Lower leg skin (tissue), 4 donors: Measurements from ENCODE around the gene SLC25A48. TPM values are rescaled to one million over a fixed set of nuclear protein-coding genes. Genes with fewer than 3 reads are reported as not detected.

Experiments
- DNase-seq, 2 donors: peaks; one replicate each; pipeline ENCODE4 v3.0.0-alpha.2; 2019; ENCODE audit warnings: low spot score in 2 of 2
- H3K4me3 ChIP-seq: fragments of 200-600 bp; sonication (generic); 2 replicates; pipeline ENCODE4 v1.5.1; 2017; ENCODE audit warnings: mild to moderate bottlenecking, low read depth; ENCODE audit not compliant: poor library complexity, severe bottlenecking
- CTCF ChIP-seq, 3 donors: fragments of 450-650 bp; IDR thresholded peaks; one replicate each; pipeline ENCODE4 v1.5.1; 2016; ENCODE audit warnings: antibody characterized with exemption in 3 of 3, mild to moderate bottlenecking in 3 of 3, moderate library complexity in 2 of 3
- POLR2A ChIP-seq, 2 donors: fragments of 450-650 bp; IDR thresholded peaks; one replicate each; pipeline ENCODE4 v1.6.1; 2016 to 2017; ENCODE audit warnings: antibody characterized with exemption in 2 of 2, mild to moderate bottlenecking in 1 of 2, moderate library complexity in 1 of 2
- WGBS, 2 donors: methylation state at CpG; one replicate each; pipeline ENCODE4 v1.1.5; 2018; 5-methylcytosine and 5-hydroxymethylcytosine counted together
- intact Hi-C: fragments of 100-400 bp; cut with DNase I; formaldehyde crosslinking; loops from one replicate; pipeline ENCODE4 v1.15.0; 2023; ENCODE audit warnings: low total_unique reads
- total RNA-seq, 4 donors: library from RNA; depleted of rRNA; stranded (reverse); fragments of >200 nt; gene quantifications; one replicate each; pipeline ENCODE4 v1.1.0, GENCODE V29; 2016

The SLC25A48 gene
- total RNA-seq, 4 donors from 2014 or later = 0.80 to 7.6 (median 1.7) TPM

DNA sequence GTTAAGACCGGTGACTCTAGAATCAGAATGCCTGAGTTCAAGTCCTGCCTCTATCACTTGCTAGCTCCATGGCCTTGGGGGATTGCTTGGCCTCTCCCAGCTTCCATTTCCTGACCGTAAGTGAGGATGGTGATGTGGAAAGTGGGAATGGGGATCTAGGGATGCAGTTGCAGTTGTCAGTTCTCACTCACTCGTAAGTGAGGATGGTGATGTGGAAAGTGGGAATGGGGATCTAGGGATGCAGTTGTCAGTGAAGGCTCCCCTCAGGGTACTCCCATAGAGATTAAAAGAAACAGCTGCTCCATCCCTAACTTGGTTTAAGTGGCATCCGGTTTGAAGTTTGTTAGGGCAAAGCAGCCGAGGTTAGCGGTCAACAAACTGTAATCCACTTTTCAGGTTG lies 64.2 kb downstream of the SLC25A48 start:
- DNase-seq = no peak
- WGBS, 2 donors = 87 to 93% methylated on average over 6 of the region's 6 CpGs
- no peak for TF ChIP-seq CTCF (IDR thresholded peaks at IDR 0.05)
- intact Hi-C loops = no loop called here
- no peak overlapping the region for H3K4me3 ChIP-seq

- TF ChIP-seq CTCF (IDR thresholded peaks at IDR 0.05) (no peak), POLR2A (IDR thresholded peaks at IDR 0.05) (no peak)
- DNase-seq = no peak
- WGBS, 2 donors = 59 to 67% methylated on average over 3 of the region's 3 CpGs
- intact Hi-C loops = no loop called here
- no peak overlapping the region for H3K4me3 ChIP-seq
These were observed 65.8 kb downstream of the SLC25A48 start for GRCh38 chr5:135900276-135900675.

DNA sequence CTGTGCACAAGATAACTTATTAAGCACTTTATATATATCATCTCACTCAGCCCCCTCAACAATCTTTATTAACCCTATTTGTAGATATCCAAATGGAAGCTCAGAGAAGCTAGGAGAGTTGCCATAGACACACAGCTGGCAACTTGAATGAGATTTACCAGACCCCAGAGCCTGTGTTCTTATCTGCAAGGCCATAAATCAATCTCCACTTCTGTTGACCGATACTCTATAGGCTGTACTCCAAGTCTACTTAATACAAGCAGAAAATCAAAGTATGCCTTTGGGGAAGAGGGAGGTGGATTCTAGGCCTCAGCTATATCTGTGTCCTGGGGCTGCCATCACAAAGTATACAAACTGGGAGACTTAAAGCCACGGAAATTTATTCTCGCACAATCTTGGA lies 67.2 kb downstream of the SLC25A48 start:
- no peak for DNase-seq
- H3K4me3 ChIP-seq = no peak overlapping the region
- intact Hi-C loops = no loop called here
- WGBS, 2 donors = 49 to 57% methylated on average over 3 of the region's 3 CpGs
- TF ChIP-seq POLR2A (IDR thresholded peaks at IDR 0.05) (no peak), CTCF (IDR thresholded peaks at IDR 0.05) (no peak)

DNA sequence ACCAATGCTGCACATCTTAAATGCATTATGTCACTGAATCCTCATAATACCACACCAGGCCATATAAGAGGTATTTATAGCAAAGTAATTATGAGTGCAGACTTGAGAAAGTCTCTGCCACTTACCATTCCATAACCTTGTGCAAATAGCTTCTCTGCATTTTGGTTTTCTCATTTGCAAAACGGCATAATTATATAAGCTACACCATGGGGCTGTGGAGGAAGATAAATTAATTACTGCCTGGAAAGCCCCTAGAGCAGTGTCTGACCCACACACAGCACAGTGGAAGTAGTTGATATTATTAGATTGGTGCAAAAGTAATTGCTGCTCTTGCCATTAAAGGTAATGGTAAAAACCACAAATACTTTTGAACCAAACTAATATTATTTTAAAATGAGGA lies 70.7 kb downstream of the SLC25A48 start:
- TF ChIP-seq CTCF (IDR thresholded peaks at IDR 0.05) (no peak), POLR2A (IDR thresholded peaks at IDR 0.05) (no peak)
- H3K4me3 ChIP-seq = no peak overlapping the region
- no peak for DNase-seq
- intact Hi-C loops = no loop called here
- 64 to 74% methylated on average over 1 of the region's 1 CpG for WGBS, 2 donors

DNA sequence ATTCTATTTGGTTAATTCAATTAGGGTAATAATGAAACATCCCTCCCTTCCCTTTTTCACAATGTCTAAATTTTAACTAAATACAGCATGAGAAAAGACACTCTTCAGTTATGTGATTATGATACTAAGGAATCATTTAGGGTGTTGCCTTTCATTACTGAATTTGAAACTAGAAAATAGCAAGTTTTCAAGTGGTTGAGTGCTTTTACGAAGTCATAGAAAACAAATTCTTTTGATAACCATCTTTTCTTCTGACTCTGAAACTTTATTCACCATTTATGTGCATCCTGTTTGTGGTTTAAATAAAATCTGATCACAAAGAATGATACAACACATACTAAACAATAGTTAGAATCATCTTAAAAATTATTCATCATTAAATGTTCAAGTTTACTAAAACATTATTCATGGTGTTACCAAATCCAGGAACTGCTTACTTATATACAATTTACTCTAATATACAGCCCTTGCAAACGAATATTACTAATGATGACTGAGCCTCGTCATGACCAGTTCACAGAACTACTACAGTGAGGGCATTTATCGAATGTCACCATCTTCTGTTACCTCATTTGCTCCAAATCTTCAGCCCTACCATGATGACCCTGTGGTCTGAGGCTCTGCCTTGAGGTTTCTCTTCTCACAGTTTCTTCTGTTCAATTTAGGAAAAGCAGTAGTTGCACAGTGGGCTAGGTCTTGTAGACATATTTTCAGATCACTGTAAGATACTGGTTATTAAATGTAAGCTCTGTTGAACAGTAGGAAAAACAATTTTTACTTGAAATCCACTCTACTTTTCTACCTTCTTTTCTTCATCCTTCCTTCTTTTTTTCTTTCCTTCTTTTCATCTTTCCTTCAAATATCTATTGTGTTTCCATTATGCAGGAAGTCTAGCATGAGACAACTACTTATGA lies 79.5 kb downstream of the SLC25A48 start:
- WGBS, 2 donors = 70 to 74% methylated on average over 4 of the region's 4 CpGs
- no peak for DNase-seq
- intact Hi-C loops = no loop called here
- no peak for TF ChIP-seq CTCF (IDR thresholded peaks at IDR 0.05)
- TF ChIP-seq POLR2A (IDR thresholded peaks at IDR 0.05) = no peak
- no peak overlapping the region for H3K4me3 ChIP-seq
